HEK293 (cell line): ENCODE measurements around the gene CLPSL2.

Experiments
- CTCF ChIP-seq: fragments of 450-650 bp; formaldehyde crosslinking; IDR thresholded peaks from 2 replicates; pipeline ENCODE4 v1.5.1; 2016; ENCODE audit warnings: missing biosample characterization, missing genetic modification characterization
- GLI4 ChIP-seq: fragments of 450-650 bp; formaldehyde crosslinking; IDR thresholded peaks from 2 replicates; pipeline ENCODE4 v1.5.1; 2016; ENCODE audit warnings: missing biosample characterization, missing genetic modification characterization
- PRDM10 ChIP-seq: fragments of 450-650 bp; formaldehyde crosslinking; IDR thresholded peaks from 2 replicates; pipeline ENCODE4 v1.5.1; 2016; ENCODE audit warnings: missing biosample characterization, missing genetic modification characterization
- ZNF2 ChIP-seq: fragments of 450-650 bp; formaldehyde crosslinking; IDR thresholded peaks from 2 replicates; pipeline ENCODE4 v1.5.1; 2016; ENCODE audit warnings: missing biosample characterization, missing genetic modification characterization
- ZNF23 ChIP-seq: fragments of 450-650 bp; formaldehyde crosslinking; IDR thresholded peaks from 2 replicates; pipeline ENCODE4 v1.5.1; 2016; ENCODE audit warnings: missing biosample characterization, missing genetic modification characterization, borderline replicate concordance
- ZNF585B ChIP-seq: fragments of 450-650 bp; formaldehyde crosslinking; IDR thresholded peaks from 2 replicates; pipeline ENCODE4 v1.5.1; 2016; ENCODE audit warnings: missing biosample characterization, missing genetic modification characterization

GRCh38 chr6:35745509-35745908 lies 30.9 kb upstream of the CLPSL2 start:
- TF ChIP-seq ZNF23 (no peak), GLI4 (tag by site-specific recombination) (no peak), ZNF585B (tag by site-specific recombination) (no peak), CTCF (tag by site-specific recombination) (no peak), PRDM10 (tag by site-specific recombination) (no peak), ZNF2 (tag by site-specific recombination) (no peak)
